Smooth muscle cell (in vitro differentiated cells): Measurements from ENCODE around the gene PPP3R1. TPM values are rescaled to one million over a fixed set of nuclear protein-coding genes. Genes with fewer than 3 reads are reported as not detected.

Experiments
- DNase-seq: peaks from one replicate; lab custom pipeline; 2025; ENCODE audit not compliant: unreplicated experiment; lab: John Stamatoyannopoulos, UW
- H2AFZ ChIP-seq: fragments of 200-600 bp; sonication (generic); 2 replicates; pipeline ENCODE4 v1.6.0; 2016; ENCODE audit warnings: antibody characterized with exemption, low read depth, mild to moderate bottlenecking
- H3F3A ChIP-seq: fragments of 200-600 bp; sonication (generic); 2 replicates; pipeline ENCODE4 v1.6.0; 2017; ENCODE audit warnings: antibody characterized with exemption, low read depth
- H3K27ac ChIP-seq: fragments of 200-600 bp; sonication (generic); 2 replicates; pipeline ENCODE4 v1.5.1; 2016; ENCODE audit warnings: low read depth, mild to moderate bottlenecking
- H3K27me3 ChIP-seq: fragments of 200-600 bp; sonication (generic); 2 replicates; pipeline ENCODE4 v1.6.1; 2016; ENCODE audit warnings: low read depth, mild to moderate bottlenecking
- H3K36me3 ChIP-seq: fragments of 200-600 bp; sonication (generic); 2 replicates; pipeline ENCODE4 v1.5.1; 2016; ENCODE audit warnings: low read depth
- H3K4me1 ChIP-seq: fragments of 200-600 bp; sonication (generic); 2 replicates; pipeline ENCODE4 v1.5.1; 2016; ENCODE audit warnings: low read depth
- H3K4me2 ChIP-seq: fragments of 200-600 bp; sonication (generic); 2 replicates; pipeline ENCODE4 v1.6.0; 2016; ENCODE audit warnings: mild to moderate bottlenecking
- H3K4me3 ChIP-seq: fragments of 200-600 bp; sonication (generic); 2 replicates; pipeline ENCODE4 v1.5.1; 2016; ENCODE audit warnings: mild to moderate bottlenecking
- H3K79me2 ChIP-seq: fragments of 200-600 bp; sonication (generic); 2 replicates; pipeline ENCODE4 v1.6.0; 2016; ENCODE audit warnings: low read depth, mild to moderate bottlenecking
- H3K9ac ChIP-seq: fragments of 200-600 bp; sonication (generic); 2 replicates; pipeline ENCODE4 v1.6.0; 2016; ENCODE audit warnings: low read depth
- H3K9me3 ChIP-seq: fragments of 200-600 bp; sonication (generic); replicated peaks from 2 replicates; pipeline ENCODE4 v1.5.1; 2016; ENCODE audit warnings: low read depth
- H4K20me1 ChIP-seq: fragments of 200-600 bp; sonication (generic); 2 replicates; pipeline ENCODE4 v1.6.0; 2016; ENCODE audit warnings: low read depth
- CTCF ChIP-seq: fragments of 200-600 bp; sonication (generic); IDR thresholded peaks from 2 replicates; pipeline ENCODE4 v1.5.1; 2017; ENCODE audit warnings: borderline replicate concordance, mild to moderate bottlenecking, antibody characterized with exemption; ENCODE audit not compliant: insufficient read depth, poor library complexity, severe bottlenecking
- WGBS: methylation state at CpG from one replicate; pipeline ENCODE4 v1.1.7; 2016; ENCODE audit warnings: low lambda C conversion rate; 5-methylcytosine and 5-hydroxymethylcytosine counted together
- polyA plus RNA-seq: library from polyadenylated mRNA; unstranded; fragments of >200 nt; fragmentation: Nextera tagmentation; extraction: Ambion mirVana; gene quantifications from 2 replicates; pipeline ENCODE4 v1.2.1, GENCODE V29; 2016
- total RNA-seq: library from RNA; depleted of rRNA; stranded (reverse); fragments of >200 nt; gene quantifications from 2 replicates; pipeline ENCODE4 v1.2.3, GENCODE V29; 2014

Gene PPP3R1
- total and polyA plus RNA-seq, 2 experiments from 2014 or later, result 4.7 to 33.5 TPM

- H3K4me3 ChIP-seq, result no peak overlapping the region
These were observed 58.5 kb downstream of the PPP3R1 start for GRCh38 chr2:68193787-68194372.

GRCh38 chr2:68193144-68193543 lies 59.2 kb downstream of the PPP3R1 start:
- no peak for TF ChIP-seq CTCF
- Histone ChIP-seq H3K36me3 (no peaks in the 10 kb centered on the region), H3K4me3 (no peak overlapping the region), H3K9me3 (no peaks in the 10 kb centered on the region), H3F3A (no peaks in the 10 kb centered on the region), H3K4me2 (peak overlapping the region; percentile 38), H3K27ac (peak overlapping the region; percentile 60), H3K27me3 (no peaks in the 10 kb centered on the region), H2AFZ (no peak overlapping the region), H3K79me2 (peaks cover 96% of the 10 kb centered on the region), H3K4me1 (peaks cover 11% of the 10 kb centered on the region), H4K20me1 (peaks cover 95% of the 10 kb centered on the region), H3K9ac (peak overlapping the region; percentile 5)
- DNase-seq, result no peak
- WGBS, result 23% methylated on average over 3 of the region's 3 CpGs

More at GRCh38 chr2:68193787-68194372, 58.5 kb downstream of the PPP3R1 start:
- peak overlapping the region; percentile 60 for H3K27ac ChIP-seq
- peak overlapping the region; percentile 5 for H3K9ac ChIP-seq
- peaks cover 94% of the 10 kb centered on the region for H4K20me1 ChIP-seq
- H3K36me3 ChIP-seq, result no peaks in the 10 kb centered on the region
- DNase-seq, result no peak
- peaks cover 4% of the 10 kb centered on the region for H3F3A ChIP-seq
- H3K4me1 ChIP-seq, result peaks cover 11% of the 10 kb centered on the region
- H3K79me2 ChIP-seq, result peaks cover 96% of the 10 kb centered on the region
- WGBS, result 91% methylated on average over 4 of the region's 4 CpGs
- no peak overlapping the region for H2AFZ ChIP-seq
- H3K4me2 ChIP-seq, result peak overlapping the region; percentile 38
- TF ChIP-seq CTCF, result no peak
- no peaks in the 10 kb centered on the region for H3K27me3 ChIP-seq
- no peaks in the 10 kb centered on the region for H3K9me3 ChIP-seq

GRCh38 chr2:68190991-68191731 lies 61.2 kb downstream of the PPP3R1 start:
- no peak for DNase-seq
- no peak overlapping the region for H2AFZ ChIP-seq
- H3K79me2 ChIP-seq, result peaks cover 90% of the 10 kb centered on the region
- no peak overlapping the region for H3K4me2 ChIP-seq
- WGBS, result 71% methylated on average over 3 of the region's 3 CpGs
- H4K20me1 ChIP-seq, result peaks cover 99% of the 10 kb centered on the region
- H3K27me3 ChIP-seq, result no peaks in the 10 kb centered on the region
- no peaks in the 10 kb centered on the region for H3K9me3 ChIP-seq
- peaks cover 8% of the 10 kb centered on the region for H3K36me3 ChIP-seq
- no peaks in the 10 kb centered on the region for H3F3A ChIP-seq
- H3K4me3 ChIP-seq, result no peak overlapping the region
- H3K9ac ChIP-seq, result no peak overlapping the region
- TF ChIP-seq CTCF, result no peak
- peak overlapping the region; percentile 71 for H3K27ac ChIP-seq
- H3K4me1 ChIP-seq, result peaks cover 11% of the 10 kb centered on the region
